H1 (cell line): Measurements from ENCODE around the gene PRSS22. TPM values are rescaled to one million over a fixed set of nuclear protein-coding genes. Genes with fewer than 3 reads are reported as not detected.

ENCODE experiments used
- CTCF ChIA-PET: fragments of 300-600 bp; sonication (Branson Sonifier 250); formaldehyde crosslinking; loops from one replicate; lab custom pipeline; 2021; ENCODE audit not compliant: partially characterized antibody; lab: Charles Lee
- POLR2A ChIA-PET: fragments of 300-600 bp; sonication (Branson Sonifier 250); formaldehyde crosslinking; loops from one replicate; lab custom pipeline; 2021; ENCODE audit warnings: inconsistent platforms; ENCODE audit not compliant: partially characterized antibody; lab: Charles Lee
- DNase-seq, 2 experiments: peaks; one replicate each; pipeline versions ENCODE4 v3.0.0 to v3.0.0-alpha.2; 2010 to 2022; ENCODE audit warnings: low spot score in 2 of 2, low read depth in 1 of 2, mixed read lengths in 1 of 2
- FAIRE-seq: peaks from 2 replicates; lab custom pipeline; 2011; peaks lifted over from hg19 to GRCh38; lab: Jason Lieb, UNC
- H2AFZ ChIP-seq: 2 replicates; pipeline ENCODE4 v1.8.1; 2012; ENCODE audit warnings: low read length, inconsistent platforms
- H2AK5ac ChIP-seq: 2 replicates; pipeline ENCODE4 v1.6.1; 2013; ENCODE audit warnings: low read depth, low read length
- H2BK120ac ChIP-seq: replicated peaks from 2 replicates; pipeline ENCODE3; 2013; ENCODE audit warnings: low read depth, low read length, inconsistent platforms
- H2BK12ac ChIP-seq: 2 replicates; pipeline ENCODE4 v1.6.1; 2013; ENCODE audit warnings: low read depth, low read length
- H2BK15ac ChIP-seq: 2 replicates; pipeline ENCODE4 v1.6.1; 2013; ENCODE audit warnings: low read length
- H2BK20ac ChIP-seq: 2 replicates; pipeline ENCODE4 v1.6.1; 2013; ENCODE audit warnings: low read length
- H2BK5ac ChIP-seq: 2 replicates; pipeline ENCODE4 v1.6.1; 2013; ENCODE audit warnings: low read depth, low read length
- H3K14ac ChIP-seq: 2 replicates; pipeline ENCODE4 v1.6.1; 2013; ENCODE audit warnings: inconsistent platforms; ENCODE audit not compliant: insufficient read length
- H3K18ac ChIP-seq: 2 replicates; pipeline ENCODE4 v1.6.1; 2013; ENCODE audit warnings: low read length; ENCODE audit errors: extremely low read depth
- H3K23ac ChIP-seq: 2 replicates; pipeline ENCODE4 v1.6.1; 2013; ENCODE audit warnings: inconsistent platforms; ENCODE audit not compliant: insufficient read length
- H3K23me2 ChIP-seq: 2 replicates; pipeline ENCODE4 v1.6.1; 2013; ENCODE audit warnings: low read depth, low read length
- H3K27ac ChIP-seq: 2 replicates; pipeline ENCODE4 v1.6.1; 2011; ENCODE audit warnings: low read depth, low read length, inconsistent platforms
- H3K27me3 ChIP-seq, 4 experiments: replicated peaks in 1 of 4; 1 replicate in 1 of 4; 2 replicates in 3 of 4; pipeline versions ENCODE4 v1.6.1 to v1.8.1; 2011 to 2013; ENCODE audit warnings: low read length in 3 of 4, mild to moderate bottlenecking in 3 of 4, inconsistent platforms in 2 of 4, mixed read lengths in 2 of 4, moderate library complexity in 1 of 4; ENCODE audit not compliant: control insufficient read depth in 3 of 4, insufficient read depth in 3 of 4; ENCODE audit errors: extremely low read depth in 1 of 4
- H3K36me3 ChIP-seq, 4 experiments: 2 replicates each; pipeline versions ENCODE4 v1.6.1 to v1.8.1; 2011 to 2013; ENCODE audit warnings: mild to moderate bottlenecking in 4 of 4, low read length in 3 of 4, moderate library complexity in 2 of 4, control low read depth in 1 of 4, inconsistent platforms in 1 of 4; ENCODE audit not compliant: insufficient read depth in 4 of 4, control insufficient read depth in 2 of 4
- H3K4ac ChIP-seq: replicated peaks from 2 replicates; pipeline ENCODE3; 2013; ENCODE audit warnings: low read length, low read depth, mixed read lengths, inconsistent platforms; ENCODE audit not compliant: insufficient read length
- H3K4me1 ChIP-seq, 4 experiments: replicated peaks in 1 of 4; 1 replicate in 1 of 4; 2 replicates in 3 of 4; pipeline versions ENCODE4 v1.6.1 to v1.8.1; 2011 to 2013; ENCODE audit warnings: low read length in 3 of 4, inconsistent platforms in 2 of 4, mixed read lengths in 1 of 4; ENCODE audit not compliant: insufficient read depth in 4 of 4, control insufficient read depth in 3 of 4
- H3K4me2 ChIP-seq, 2 experiments: 2 replicates each; pipeline versions ENCODE4 v1.6.1 to v1.8.1; 2011 to 2013; ENCODE audit warnings: low read depth in 2 of 2, low read length in 2 of 2, control low read depth in 1 of 2, inconsistent platforms in 1 of 2, mild to moderate bottlenecking in 1 of 2; ENCODE audit not compliant: insufficient read depth in 1 of 2
- H3K4me3 ChIP-seq, 4 experiments: fragments of 200-600, 300-600 bp in 1 of 4; sonication (generic), shearing (Covaris generic), sonication (Bioruptor Twin) in 1 of 4; 2 replicates each; pipeline versions ENCODE4 v1.5.1 to v1.8.1; 2011 to 2016; ENCODE audit warnings: low read length in 4 of 4, low read depth in 3 of 4, control low read depth in 2 of 4, inconsistent platforms in 2 of 4, mild to moderate bottlenecking in 2 of 4, mixed read lengths in 1 of 4, moderate library complexity in 1 of 4; ENCODE audit not compliant: insufficient read depth in 2 of 4; ENCODE audit errors: extremely low read depth in 1 of 4
- H3K56ac ChIP-seq: replicated peaks from 2 replicates; pipeline ENCODE3; 2013; ENCODE audit warnings: low read depth, mild to moderate bottlenecking, mixed read lengths, low read length, inconsistent platforms; ENCODE audit not compliant: insufficient read length
- H3K79me1 ChIP-seq: 2 replicates; pipeline ENCODE4 v1.6.1; 2013; ENCODE audit warnings: low read depth, low read length, control low read depth
- H3K79me2 ChIP-seq, 2 experiments: 2 replicates each; pipeline versions ENCODE4 v1.6.1 to v1.8.1; 2012 to 2013; ENCODE audit warnings: low read length in 2 of 2, mild to moderate bottlenecking in 2 of 2, inconsistent platforms in 1 of 2; ENCODE audit not compliant: insufficient read depth in 2 of 2, control insufficient read depth in 1 of 2
- H3K9ac ChIP-seq, 4 experiments: replicated peaks in 1 of 4; 1 replicate in 1 of 4; 2 replicates in 3 of 4; pipeline versions ENCODE4 v1.6.1 to v1.8.1; 2011 to 2013; ENCODE audit warnings: low read depth in 3 of 4, low read length in 3 of 4, control low read depth in 2 of 4, mild to moderate bottlenecking in 2 of 4, moderate library complexity in 2 of 4, inconsistent platforms in 1 of 4; ENCODE audit errors: extremely low read depth in 1 of 4
- H3K9me3 ChIP-seq, 2 experiments: 2 replicates each; pipeline versions ENCODE4 v1.6.1 to v1.8.1; 2012 to 2013; ENCODE audit warnings: mild to moderate bottlenecking in 2 of 2, moderate library complexity in 2 of 2, control low read depth in 1 of 2, inconsistent platforms in 1 of 2, low read depth in 1 of 2, low read length in 1 of 2, mixed read lengths in 1 of 2; ENCODE audit not compliant: insufficient read depth in 2 of 2
- H4K20me1 ChIP-seq, 2 experiments: replicated peaks in 1 of 2; 2 replicates each; pipeline versions ENCODE3 to v1.8.1; 2011 to 2013; ENCODE audit warnings: inconsistent platforms in 2 of 2, low read length in 2 of 2, mild to moderate bottlenecking in 1 of 2; ENCODE audit not compliant: insufficient read depth in 2 of 2, control insufficient read depth in 1 of 2
- H4K5ac ChIP-seq: 2 replicates; pipeline ENCODE4 v1.6.1; 2013; ENCODE audit warnings: low read length, low read depth, mixed read lengths, inconsistent platforms; ENCODE audit not compliant: insufficient read length
- H4K8ac ChIP-seq: 2 replicates; pipeline ENCODE4 v1.8.0; 2013; ENCODE audit warnings: mild to moderate bottlenecking, moderate library complexity, low read length, inconsistent platforms; ENCODE audit not compliant: insufficient read depth; ENCODE audit errors: extremely low read depth
- H4K91ac ChIP-seq: replicated peaks from 2 replicates; pipeline ENCODE3; 2013; ENCODE audit warnings: low read length, mixed read lengths, inconsistent platforms; ENCODE audit not compliant: insufficient read length
- CBX8 ChIP-seq: fragments of 300-800, 300-1000 bp; sonication (generic); IDR thresholded peaks from 2 replicates; pipeline ENCODE4 v1.7.1; 2016; ENCODE audit warnings: low read depth, low read length, borderline replicate concordance
- CHD2 ChIP-seq: IDR thresholded peaks from 2 replicates; pipeline ENCODE4 v1.6.1; 2012; ENCODE audit warnings: low read length, improper control_type of control experiment
- E2F6 ChIP-seq: IDR thresholded peaks from 2 replicates; pipeline ENCODE4 v1.6.1; 2012; ENCODE audit warnings: inconsistent platforms
- HDAC6 ChIP-seq: IDR thresholded peaks from one replicate; pipeline ENCODE4 v1.7.1; 2012; ENCODE audit warnings: low read depth, mild to moderate bottlenecking, inconsistent platforms, low read length, moderate library complexity
- KDM1A ChIP-seq: fragments of 200-600, 300-600 bp; sonication (generic); IDR thresholded peaks from 2 replicates; pipeline ENCODE4 v1.7.1; 2016; ENCODE audit warnings: mild to moderate bottlenecking, low read length, borderline replicate concordance
- RFX5 ChIP-seq: IDR thresholded peaks from 2 replicates; pipeline ENCODE4 v1.6.1; 2011; ENCODE audit warnings: low read depth, low read length, improper control_type of control experiment, borderline replicate concordance
- SAP30 ChIP-seq: fragments of 300-600 bp; sonication (generic); IDR thresholded peaks from 2 replicates; pipeline ENCODE4 v1.7.1; 2012; ENCODE audit warnings: low read length, moderate library complexity, mild to moderate bottlenecking, inconsistent platforms; ENCODE audit not compliant: insufficient read depth, insufficient replicate concordance
- SP4 ChIP-seq: IDR thresholded peaks from 2 replicates; pipeline ENCODE4 v1.6.1; 2012; ENCODE audit warnings: low read length, inconsistent platforms
- SRF ChIP-seq: IDR thresholded peaks from 2 replicates; pipeline ENCODE4 v1.6.1; 2011; ENCODE audit warnings: mild to moderate bottlenecking, low read depth, low read length, moderate library complexity
- TCF12 ChIP-seq: IDR thresholded peaks from 2 replicates; pipeline ENCODE4 v1.6.1; 2011; ENCODE audit warnings: low read depth, mild to moderate bottlenecking, low read length
- WGBS, 2 experiments: shearing (Covaris generic) in 1 of 2; methylation state at CpG; one replicate each; pipeline versions ENCODE4 v1.1.6 to v1.1.7; 2013 to 2015; ENCODE audit warnings: low lambda C conversion rate in 2 of 2, mixed read lengths in 2 of 2, inconsistent platforms in 1 of 2, low coverage in 1 of 2, missing lambda C conversion rate in 1 of 2; ENCODE audit not compliant: insufficient replicate concordance in 2 of 2, insufficient coverage in 1 of 2, insufficient read length in 1 of 2; ENCODE audit errors: extremely low coverage in 1 of 2, missing lambda C conversion rate in 1 of 2; 5-methylcytosine and 5-hydroxymethylcytosine counted together
- polyA plus RNA-seq, 7 experiments: library from polyadenylated mRNA; depleted of rRNA in 3 of 7; stranded (reverse) in 5 of 7; unstranded in 2 of 7; fragments of >200 nt in 5 of 7; fragments of 200-250 nt in 2 of 7; gene quantifications; 1 replicate in 5 of 7; 2 replicates in 1 of 7; 4 replicates in 1 of 7; pipeline versions ENCODE4 v1.2.1 to v1.2.3, GENCODE V29; 2011 to 2013; ENCODE audit warnings: missing spikeins in 2 of 7, mixed read lengths in 2 of 7
- total RNA-seq: library from RNA; stranded (reverse); fragmentation: NEBNext Ultra II Directional; extraction: Animal tissue kit (Norgen Biotek cat#: 25700); gene quantifications from 2 replicates; pipeline ENCODE4 v1.2.1, GENCODE V29; 2021
- TF ChIP-seq, protein P1 (sequence below): IDR thresholded peaks from 2 replicates; pipeline ENCODE4 v1.6.1; 2011; ENCODE audit warnings: low read length, improper control_type of control experiment

The PRSS22 gene
- total and polyA plus RNA-seq, 2 of the 8 experiments (the other 6 are each of a cell fraction or from before 2014, with no cell fraction given) = 4.0 to 4.4 TPM

- Histone ChIP-seq H2BK5ac (no peak overlapping the region), H3K27ac (no peak overlapping the region), H3K4me1 (peaks cover 0 to 3% (median 1%) of the 10 kb centered on the region in 4 experiments; a peak in 2 of 7 replicates), H3K23ac (no peak overlapping the region), H3K4ac (no peak overlapping the region), H3K79me1 (no peaks in the 10 kb centered on the region), H3K27me3 (peaks cover 0 to 13% (median 6%) of the 10 kb centered on the region in 4 experiments; a peak in 4 of 7 replicates), H3K56ac (no peak overlapping the region), H2BK20ac (no peak overlapping the region), H2BK120ac (no peak overlapping the region), H4K20me1 (no peaks in the 10 kb centered on the region), H3K36me3 (no peaks in the 10 kb centered on the region), H3K14ac (no peak overlapping the region), H2BK12ac (no peak overlapping the region), H3K23me2 (no peaks in the 10 kb centered on the region), H4K8ac (no peak overlapping the region; the same call in 1 of the 2 replicates), H4K5ac (no peak overlapping the region), H3K9me3 (no peaks in the 10 kb centered on the region), H2AFZ (no peak overlapping the region), H3K9ac (no peak overlapping the region), H3K4me3 (no peak overlapping the region), H3K18ac (no peak overlapping the region), H2AK5ac (no peak overlapping the region), H3K79me2 (no peaks in the 10 kb centered on the region), H4K91ac (no peak overlapping the region), H3K4me2 (no peak overlapping the region), H2BK15ac (no peak overlapping the region)
- CTCF ChIA-PET = interaction anchor here (1.7 kb wide), 1 partner anchor 75 kb away, joined by 4 read pairs; no protein-coding TSS in a partner anchor
- DNase-seq (no peak), FAIRE-seq (no peak)
- WGBS, 2 experiments = 77% methylated on average over 3 of the region's 3 CpGs; no CpG with 5 or more reads in 1 of the 2 experiments
- POLR2A ChIA-PET = no interaction called here
- TF ChIP-seq HDAC6 = no peak
- no peak for TF ChIP-seq CHD2
- TF ChIP-seq TCF12 = no peak
- TF ChIP-seq, protein P1, sequence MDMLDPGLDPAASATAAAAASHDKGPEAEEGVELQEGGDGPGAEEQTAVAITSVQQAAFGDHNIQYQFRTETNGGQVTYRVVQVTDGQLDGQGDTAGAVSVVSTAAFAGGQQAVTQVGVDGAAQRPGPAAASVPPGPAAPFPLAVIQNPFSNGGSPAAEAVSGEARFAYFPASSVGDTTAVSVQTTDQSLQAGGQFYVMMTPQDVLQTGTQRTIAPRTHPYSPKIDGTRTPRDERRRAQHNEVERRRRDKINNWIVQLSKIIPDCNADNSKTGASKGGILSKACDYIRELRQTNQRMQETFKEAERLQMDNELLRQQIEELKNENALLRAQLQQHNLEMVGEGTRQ = no peak
- no peak for TF ChIP-seq KDM1A
- TF ChIP-seq SAP30 = no peak
- TF ChIP-seq SP4 = no peak
- TF ChIP-seq SRF = no peak
- TF ChIP-seq CBX8 = no peak
- no peak for TF ChIP-seq RFX5
- TF ChIP-seq E2F6 = no peak
Measured at GRCh38 chr16:2846511-2847310, 11.3 kb downstream of the PRSS22 start.
